ENCODE results near the gene RAD23B.
"Not testable (repeated sequence)": the region's sequence is repeated elsewhere in the genome, so short reads cannot be mapped to it uniquely, and the experiment has no call there.

RAD23B gene

DNA sequence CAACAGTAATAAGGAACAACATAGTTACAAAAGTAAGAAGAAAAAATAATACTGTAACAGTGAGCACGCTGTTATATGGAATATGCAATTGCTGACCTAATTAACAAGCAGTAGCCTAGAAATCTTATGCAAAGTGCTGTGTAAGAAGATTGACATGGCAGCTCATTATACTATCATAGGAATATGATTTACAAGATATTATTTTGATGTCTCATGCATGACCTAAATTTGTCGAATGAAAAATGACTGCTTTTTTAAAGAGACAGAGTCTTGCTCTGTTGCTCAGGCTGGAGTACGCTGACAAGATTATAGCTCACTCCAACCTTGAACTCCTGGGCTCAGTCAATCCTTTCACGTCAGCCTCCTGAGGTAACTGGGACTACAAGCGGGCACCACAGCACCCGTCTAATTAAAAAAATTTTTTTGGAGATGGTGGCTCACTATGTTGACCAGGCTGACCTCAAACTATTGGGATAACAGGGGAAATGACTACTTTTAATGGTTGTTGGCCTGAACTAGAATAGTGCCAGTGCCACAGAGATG is 10.5 kb downstream of the RAD23B start:
- no peak for DNase-seq (ENCODE audit: low read depth)

DNA sequence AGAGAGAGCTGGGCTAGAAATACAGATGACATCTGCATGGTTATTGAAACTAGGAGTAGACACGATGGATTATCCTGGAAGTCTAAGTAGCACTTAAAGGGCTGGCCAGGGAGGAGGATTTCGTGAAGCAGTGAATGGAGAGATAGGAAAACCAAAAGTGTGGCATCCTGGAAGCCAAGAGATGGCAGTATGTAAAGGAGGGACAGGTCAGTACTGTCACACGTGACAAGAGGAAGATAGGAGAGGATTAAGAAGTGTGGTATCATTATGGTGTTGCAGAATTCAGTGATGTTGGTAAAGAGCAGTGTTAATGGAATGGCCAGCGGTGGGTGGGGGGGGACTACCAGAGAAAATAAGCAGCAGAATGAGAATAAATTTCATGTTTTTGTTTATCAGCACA is 11.7 kb downstream of the RAD23B start:
- DNase-seq (ENCODE audit: low read depth) = no peak

DNA sequence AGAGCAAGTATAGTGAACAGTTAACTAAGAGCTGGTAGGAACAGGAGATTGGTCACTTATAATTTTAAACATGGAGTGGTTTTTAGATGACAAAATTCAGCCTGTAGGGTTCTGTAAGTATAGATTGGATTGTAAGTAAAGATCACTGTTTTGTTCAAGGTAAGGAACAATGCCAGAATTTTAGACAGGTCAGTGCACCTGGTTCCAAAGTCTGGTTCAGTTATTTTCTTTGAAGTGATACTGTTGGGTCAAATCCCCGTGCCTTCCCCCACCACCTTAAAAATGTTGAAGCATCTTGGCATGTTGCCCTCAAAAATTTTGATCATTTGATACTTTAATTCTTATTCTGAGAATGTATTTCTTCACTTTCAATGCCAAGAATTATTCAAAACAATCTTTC is 12.9 kb downstream of the RAD23B start:
- no peak for DNase-seq (ENCODE audit: low read depth)

DNA sequence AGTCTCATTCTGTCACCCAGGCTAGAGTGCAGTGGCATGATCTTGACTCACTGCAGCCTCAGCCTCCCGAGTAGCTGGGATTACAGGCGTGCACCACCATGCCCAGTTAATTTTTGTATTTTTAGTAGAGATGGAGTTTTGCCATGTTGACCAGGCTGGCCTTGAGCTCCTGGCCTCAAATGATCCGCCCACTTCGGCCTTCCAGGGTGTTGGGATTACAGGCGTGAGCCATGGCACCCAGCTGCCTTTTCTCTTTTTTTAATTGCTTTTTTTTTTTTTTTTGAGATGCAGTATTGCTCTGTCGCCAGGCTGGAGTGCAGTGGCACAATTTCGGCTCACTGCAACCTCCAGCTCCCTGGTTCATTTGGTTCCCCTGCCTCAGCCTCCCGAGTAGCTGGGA is 13.5 kb downstream of the RAD23B start:
- DNase-seq (ENCODE audit: low read depth) = not testable (repeated sequence)

DNA sequence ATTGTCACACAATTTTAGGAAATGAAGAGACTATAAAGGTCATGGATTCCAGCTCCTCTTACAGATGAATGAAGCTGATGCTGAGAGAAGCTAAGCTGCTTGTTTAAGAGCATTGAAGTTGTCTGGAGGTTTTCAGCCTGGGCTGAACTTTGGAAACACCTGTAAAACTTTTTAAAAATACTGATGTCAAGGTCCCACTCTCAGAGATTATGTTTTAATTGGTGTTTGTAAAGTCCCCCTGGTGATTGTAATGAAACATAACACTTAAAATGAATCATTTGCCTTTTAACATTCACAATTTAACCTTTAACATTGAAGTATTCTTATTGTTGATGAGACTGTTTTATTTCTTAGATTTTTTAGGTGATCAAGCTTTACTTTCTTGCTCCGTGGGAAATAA is 16.4 kb downstream of the RAD23B start:
- no peak for DNase-seq (ENCODE audit: low read depth)

DNA sequence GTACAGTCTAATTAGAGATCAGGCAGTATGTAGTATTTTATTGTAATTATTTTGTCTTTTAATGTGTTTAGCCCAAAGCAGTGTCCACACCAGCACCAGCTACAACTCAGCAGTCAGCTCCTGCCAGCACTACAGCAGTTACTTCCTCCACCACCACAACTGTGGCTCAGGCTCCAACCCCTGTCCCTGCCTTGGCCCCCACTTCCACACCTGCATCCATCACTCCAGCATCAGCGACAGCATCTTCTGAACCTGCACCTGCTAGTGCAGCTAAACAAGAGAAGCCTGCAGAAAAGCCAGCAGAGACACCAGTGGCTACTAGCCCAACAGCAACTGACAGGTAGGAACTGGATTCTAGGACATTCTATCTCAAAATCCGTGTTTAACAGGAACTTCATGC is 23.2 kb downstream of the RAD23B start:
- no peak for DNase-seq (ENCODE audit: low read depth)

DNA sequence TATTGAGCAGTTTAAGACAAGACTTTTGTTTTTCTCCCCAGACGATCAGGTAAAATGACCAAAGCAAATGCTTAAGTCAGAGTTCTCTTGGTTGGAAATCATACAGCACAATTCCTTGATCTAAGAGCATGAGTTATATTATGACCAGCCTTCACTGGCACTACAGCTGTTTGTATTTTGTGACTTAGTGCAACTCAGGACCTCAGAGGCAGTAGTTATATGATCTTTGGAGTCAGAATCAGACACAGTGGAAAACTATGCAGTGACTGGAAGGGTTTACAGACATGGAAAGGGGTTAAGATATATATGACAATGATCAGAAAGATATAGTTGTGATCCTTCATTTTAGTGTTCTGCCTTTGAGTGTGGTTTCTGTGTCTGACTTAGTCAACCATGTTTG is 24.3 kb downstream of the RAD23B start:
- DNase-seq (ENCODE audit: low read depth) = no peak

DNA sequence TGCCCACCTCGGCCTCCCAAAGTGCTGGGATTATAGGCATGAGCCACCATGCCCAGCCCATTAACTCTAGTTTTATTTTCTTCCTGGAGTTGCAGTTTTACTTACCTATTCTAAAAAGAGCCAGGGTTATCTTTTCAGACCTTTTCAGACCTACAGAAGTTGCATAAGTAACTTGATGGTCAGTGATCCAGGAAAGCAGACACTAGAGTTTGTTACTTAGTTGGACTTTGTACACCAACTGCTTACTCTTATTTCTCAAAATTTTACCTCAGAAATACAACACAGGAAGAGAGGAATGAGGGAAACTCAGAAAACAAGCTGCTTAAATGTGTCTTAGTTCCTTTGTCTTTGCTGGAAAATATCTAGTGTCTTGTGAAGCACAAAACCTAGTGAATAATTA is 25.4 kb downstream of the RAD23B start:
- no peak for DNase-seq (ENCODE audit: low read depth)

DNA sequence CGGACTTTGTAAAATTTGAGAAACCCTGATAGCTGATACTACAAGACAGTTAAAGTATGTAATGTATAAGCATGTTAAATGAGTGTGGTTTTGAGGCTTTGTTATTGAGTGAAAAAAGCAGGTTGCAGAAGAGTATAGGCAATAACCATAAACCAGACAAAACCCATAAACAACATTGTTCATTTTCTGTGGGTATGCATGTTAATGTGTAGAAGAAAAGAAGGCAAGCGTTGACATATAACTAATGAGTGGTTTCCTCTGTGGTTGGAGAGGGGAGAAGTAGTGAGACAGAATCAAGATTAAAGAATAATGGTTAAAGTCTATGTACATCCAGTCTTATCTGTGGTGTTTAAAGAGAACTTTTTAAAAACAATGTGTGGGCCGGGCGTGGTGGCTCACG is 26.2 kb downstream of the RAD23B start:
- no peak for DNase-seq (ENCODE audit: low read depth)

DNA sequence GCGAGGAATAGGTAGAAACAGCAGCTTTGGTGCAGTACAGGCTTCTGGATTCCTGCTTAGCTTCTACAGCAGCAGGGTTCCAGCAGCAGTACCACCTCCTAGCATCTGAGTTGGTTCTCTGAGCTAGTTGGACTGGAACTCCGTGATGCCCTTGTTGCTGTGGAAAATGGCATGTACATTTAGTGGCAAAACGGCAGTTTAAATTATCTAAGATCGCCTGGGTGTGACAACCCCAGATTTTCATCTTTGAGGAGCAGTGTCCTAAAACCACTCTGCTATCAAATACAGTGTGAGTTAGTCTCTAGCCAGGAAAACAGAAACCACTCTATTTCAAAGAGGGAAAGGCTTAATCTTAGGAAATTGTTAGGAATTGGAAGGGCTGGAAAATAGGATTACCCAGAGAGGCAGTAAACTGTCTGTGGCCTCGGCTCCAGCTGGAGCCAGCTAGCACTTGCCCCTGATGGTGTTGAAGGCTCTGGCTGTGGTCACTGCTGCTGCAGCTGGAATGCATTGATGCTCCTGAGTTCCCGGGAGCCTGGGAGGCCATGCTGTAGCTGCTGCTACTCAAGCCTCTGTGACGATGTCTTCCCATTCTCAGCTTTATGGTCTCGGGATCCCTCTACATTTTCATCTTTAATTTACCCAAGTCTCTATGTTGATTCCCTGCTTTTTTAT is 29.4 kb downstream of the RAD23B start:
- no peak for DNase-seq (ENCODE audit: low read depth)

DNA sequence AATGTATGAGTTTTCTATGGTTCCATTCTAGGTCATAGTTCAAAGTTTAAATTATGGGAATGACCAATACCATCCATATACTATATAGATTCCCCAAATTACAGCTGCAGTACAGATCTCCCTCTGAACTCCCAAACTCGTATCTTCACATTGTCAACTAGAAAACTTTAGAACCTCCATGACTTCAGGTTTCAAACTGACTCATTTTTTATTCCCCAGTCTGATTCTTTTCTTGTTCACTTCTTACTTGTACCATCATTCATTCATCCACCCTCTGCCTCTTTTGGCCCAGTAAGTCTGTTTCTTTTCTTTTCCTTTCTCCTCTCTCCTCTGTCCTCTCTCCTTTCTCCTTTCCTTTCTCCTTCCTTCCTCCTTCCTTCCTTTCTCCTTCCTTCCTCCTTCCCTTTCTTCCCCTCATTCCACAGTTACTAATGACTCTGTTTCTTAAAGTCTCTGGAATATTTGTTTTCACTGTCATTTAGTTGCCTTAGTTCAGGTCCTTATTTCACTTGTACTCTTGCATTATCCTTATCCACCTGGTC is 30.5 kb downstream of the RAD23B start:
- no peak for DNase-seq (ENCODE audit: low read depth)

DNA sequence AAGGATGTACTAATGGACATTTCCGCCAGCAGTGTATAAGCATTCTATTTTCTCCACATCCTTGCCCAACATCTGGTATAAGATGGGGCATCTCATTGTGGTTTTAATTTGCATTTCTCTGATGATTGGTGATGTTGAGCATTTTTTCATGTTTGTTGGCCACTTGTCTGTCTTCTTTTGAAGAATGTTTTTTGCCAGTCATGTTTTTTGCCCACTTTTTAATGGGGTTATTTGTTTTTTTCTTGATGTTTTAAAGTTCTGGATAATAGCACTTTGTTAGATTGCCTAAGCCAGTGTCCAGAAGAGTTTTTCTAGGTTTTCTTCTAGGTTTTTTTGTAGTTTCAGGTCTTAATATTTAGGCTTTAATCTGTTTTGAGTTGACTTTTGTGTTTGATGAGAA is 31.7 kb downstream of the RAD23B start:
- DNase-seq (ENCODE audit: low read depth) = no peak

DNA sequence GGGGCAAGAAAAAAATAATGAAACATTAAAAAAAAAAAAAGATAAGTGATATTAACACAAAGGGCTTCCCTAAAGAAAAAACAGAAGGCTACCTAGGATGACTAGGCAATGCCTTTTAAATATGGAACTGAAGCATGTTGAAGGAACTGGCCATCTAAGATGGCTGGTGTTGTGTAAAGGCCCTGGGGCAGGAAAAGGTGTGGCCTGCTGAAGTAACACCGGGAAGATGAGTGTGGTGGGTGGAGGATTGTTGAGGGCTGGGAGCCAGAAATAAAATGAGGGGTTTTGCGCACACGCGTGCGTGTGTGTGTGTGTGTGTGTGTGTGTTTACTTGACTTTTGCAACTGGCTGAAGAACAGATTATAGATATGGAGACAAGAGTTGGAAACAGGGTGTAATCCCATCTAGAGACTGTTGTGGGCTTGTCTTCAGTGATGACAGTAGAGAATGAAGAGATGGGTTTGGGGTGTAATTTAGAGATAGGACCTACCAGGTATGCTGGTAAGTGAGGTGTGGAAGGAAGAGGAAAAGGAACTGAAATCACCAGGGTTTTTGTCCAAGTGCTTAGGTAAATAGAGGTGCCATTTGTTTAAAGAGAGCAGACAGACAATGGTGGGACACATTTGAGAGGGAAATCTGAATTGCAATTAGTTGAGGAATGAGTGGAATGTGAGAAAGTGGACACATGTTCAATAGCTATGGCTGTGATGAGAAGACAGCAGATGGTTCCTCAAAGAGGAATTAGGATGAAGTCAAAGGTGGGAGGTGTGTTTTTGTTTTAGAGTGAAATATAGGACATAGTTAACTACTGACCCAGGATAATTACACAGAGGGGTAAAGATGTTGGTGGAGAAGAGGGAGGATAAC is 33.9 kb downstream of the RAD23B start:
- no peak for DNase-seq (ENCODE audit: low read depth)

DNA sequence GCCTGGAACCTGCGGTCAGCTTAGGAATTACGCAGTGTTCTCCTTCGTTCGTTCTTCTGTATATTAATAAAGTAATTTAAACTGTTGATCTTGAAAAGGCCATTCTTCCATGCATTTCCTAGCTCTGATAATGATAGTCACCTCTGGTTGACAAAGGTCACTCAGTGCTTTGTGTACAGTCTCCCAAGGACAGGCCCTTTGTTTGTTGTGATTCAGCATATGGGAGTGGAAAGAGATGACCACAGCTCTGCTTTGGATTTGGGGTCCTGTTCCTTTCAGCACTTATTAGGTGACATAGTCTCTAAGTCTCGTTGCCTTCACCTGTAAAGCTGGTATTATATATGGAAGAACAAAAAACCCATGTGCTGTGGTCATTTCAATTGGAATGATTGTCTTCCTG is 39.6 kb downstream of the RAD23B start:
- DNase-seq (ENCODE audit: low read depth) = no peak

DNA sequence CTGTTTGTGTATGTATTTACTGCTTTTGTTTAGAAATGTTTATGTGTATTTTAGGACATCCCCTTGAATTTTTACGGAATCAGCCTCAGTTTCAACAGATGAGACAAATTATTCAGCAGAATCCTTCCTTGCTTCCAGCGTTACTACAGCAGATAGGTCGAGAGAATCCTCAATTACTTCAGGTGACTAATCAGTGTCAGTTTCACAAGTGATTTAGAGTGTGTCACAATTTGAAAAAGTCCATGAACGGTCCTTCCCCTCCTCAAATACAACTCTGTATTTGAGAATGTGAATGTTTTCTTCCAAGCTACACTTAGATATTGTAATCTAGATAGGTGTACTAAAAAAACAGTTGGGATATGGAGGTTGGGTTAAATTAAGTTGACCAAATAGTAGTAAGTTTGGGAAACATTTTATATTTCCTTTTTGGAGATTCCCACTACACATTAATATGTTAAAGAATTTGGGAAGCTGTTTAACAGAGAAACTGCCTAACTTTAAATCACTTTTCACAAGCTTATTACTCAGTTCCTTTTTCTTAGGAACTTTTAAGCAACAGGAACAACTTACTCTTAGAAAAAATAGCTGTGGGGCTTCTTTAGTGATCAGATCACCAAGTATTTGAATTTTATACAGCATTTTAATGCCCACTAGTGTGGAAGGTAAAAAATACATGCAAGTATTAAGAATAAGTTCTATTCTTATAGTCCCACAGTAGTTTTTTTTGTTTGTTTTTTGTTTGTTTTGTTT is 40.9 kb downstream of the RAD23B start:
- DNase-seq (ENCODE audit: low read depth) = no peak

DNA sequence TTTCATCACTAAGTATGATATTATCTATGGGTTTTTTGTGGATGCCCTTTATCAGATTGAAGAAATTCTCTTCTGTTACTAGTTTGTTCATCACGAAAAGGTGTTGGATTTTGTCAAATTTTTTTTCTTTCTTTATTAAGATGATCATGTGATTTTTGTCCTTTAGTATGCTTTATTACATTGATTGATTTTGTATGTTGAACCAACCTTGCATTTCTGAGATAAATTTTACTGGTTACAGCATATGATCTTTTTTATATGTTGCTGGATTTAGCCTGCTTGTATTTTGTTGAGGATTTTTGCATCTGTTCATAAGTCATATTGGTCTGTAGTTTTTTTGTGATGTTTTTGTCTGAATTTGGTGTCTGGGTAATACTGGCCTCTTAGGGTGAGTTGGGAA is 42.8 kb downstream of the RAD23B start:
- no peak for DNase-seq (ENCODE audit: low read depth)

DNA sequence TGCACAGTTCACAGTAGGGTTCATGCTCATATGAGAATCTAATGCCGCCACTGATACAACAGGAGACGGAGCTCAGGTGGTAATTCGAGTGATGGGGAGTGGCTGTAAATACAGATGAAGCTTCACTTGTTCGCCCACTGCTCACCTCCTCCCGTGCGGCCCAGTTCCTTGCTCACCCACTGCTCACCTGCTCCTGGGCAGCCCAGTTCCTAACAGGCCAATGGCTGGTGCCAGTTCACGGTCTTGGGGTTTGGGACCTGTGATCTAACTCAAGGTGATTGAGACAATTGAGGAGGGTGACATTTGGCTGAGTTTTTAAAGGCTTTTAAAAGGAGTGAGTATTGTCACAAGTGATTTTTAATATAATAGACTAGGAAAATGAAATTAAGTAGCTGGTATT is 45.4 kb downstream of the RAD23B start:
- DNase-seq (ENCODE audit: low read depth) = no peak

DNA sequence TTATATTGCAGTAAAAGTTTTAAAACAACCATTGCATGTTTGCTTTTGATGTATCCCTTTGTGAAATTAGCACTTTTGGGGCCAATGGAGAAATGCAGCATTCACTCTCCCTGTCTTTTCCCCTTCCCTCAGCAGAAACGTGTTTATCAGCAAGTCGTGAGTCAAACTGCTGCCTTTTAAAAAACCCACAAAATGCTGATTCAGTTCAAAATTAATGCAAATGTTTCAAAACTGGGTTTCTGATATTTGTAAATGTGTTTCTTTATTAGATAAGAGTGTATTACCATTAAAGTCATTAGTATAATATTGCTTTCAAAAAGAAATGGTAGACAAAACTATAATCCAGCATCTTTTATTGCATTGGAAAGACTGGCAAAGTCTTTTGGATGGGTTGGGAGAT is 47.3 kb downstream of the RAD23B start:
- DNase-seq (ENCODE audit: low read depth) = no peak

DNA sequence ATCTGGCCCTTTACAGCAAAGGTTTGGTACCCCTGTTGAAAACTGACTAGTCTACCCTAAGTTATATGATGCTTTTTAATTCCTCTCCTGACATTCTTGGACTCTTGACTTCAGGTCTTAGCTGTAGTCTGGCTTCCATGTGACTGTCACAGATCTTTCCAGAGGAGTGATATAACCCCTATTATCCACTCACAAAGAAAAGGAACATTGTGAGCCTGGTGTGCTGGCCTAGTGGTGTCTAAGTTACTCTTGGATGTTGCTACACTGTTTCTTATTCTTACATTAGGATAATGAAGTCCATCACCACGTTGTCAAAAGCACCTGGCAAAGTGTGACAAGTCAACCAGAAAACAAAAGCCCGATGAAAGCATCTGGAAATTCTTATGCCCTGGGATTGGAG is 49.8 kb downstream of the RAD23B start:
- no peak for DNase-seq (ENCODE audit: low read depth)

DNA sequence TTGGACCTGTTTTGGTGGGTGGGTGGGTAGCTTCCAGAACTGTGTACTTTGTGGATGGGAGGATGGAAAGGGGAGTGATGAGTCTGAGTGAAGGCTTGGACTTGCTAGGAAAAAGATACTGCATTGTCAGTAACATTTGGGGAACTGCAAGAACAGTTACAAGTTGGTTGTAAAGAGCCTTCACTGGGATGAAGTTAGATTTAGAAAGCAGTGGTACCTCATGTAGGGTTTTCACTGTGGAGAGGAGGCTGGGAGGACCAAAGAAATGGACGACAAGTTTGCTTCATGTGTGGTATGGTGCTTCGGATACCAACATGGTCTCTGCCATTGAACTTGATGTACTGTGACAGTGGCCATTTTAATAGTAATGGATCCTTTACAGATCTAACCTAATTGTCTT is 50.3 kb downstream of the RAD23B start:
- no peak for DNase-seq (ENCODE audit: low read depth)

DNA sequence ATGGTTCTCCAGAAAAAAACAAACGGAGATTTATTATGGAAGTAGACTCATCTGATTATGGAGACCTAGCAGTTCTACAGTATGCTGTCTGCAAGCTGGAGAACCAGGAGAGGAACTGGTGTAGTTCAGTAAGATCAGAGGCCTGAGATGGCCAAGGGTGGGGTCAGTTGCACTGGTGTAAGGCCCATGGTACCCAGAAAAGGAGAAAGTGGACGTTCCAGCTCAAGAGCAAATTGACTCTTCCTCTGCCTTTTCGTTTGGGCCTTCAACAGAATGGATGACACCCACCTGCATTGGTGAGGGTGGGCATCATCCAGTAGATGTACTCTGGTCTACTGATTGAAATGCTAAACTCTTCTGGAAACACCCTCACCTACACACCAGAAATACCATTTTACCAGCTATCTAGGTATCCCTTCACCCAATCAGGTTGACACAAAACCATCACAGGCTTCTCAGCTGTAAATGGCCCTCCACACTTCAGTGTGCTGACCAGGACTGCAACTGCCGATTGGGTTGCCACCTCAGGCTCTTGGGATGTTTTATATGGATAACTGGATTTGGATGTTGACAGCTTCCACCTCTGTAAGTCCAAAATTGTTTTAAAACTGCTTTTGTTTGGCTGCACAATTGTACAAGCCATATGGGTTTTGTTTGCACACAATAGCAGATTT is 51.2 kb downstream of the RAD23B start:
- no peak for DNase-seq (ENCODE audit: low read depth)

DNA sequence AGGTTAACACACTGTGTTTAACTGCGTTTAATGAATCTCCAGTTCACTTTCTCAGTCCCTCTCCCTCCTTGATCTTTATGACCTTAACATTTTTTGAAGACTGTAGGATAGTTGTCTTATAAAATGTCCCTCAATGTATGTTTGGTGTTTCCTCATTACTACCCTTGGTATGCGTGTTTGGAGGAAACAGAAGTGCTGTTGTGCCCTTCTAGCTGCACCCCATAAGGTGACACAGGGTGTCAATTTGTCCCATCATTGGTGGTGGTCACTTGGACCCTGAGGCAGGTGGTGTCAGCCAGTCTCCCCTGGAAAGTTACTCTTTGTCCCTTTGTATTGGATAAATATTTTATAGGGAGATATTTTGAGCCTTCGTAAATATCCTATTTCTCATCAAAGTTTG is 52.3 kb downstream of the RAD23B start:
- no peak for DNase-seq (ENCODE audit: low read depth)
